Stimulated activated CD8-positive, alpha-beta memory T cell treated with anti-CD3 and anti-CD28 coated beads, Interleukin-15, amount 100 ng/mL, for 48 hours (primary cell): ENCODE data around the gene EXOC2.
"Not testable (repeated sequence)": the region's sequence is repeated elsewhere in the genome, so short reads cannot be mapped to it uniquely, and the experiment has no call there.

ENCODE experiments used
- DNase-seq, 2 donors: peaks; one replicate each; pipeline ENCODE4 v3.0.0-alpha.2; 2020; ENCODE audit warnings: low read depth in 2 of 2

EXOC2 gene

DNA sequence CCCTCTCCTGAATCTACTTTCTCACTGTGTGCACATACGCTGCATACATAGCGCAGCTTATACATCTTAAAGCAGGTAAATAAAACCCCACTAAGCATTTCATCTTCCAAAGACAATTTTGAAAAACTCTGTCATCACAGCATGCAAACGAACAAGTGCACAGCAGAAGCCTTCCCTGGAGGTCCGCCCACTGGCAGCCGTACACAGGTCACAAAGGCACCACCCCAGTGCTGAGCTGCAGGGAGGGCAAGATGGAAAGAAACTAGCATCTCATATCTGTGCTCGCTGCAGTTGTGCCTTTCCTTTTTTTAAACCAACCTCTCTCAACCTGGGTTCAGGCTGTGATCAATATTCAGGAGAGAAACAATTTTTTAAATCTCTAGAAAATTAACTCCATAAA lies 109.3 kb downstream of the EXOC2 start:
- no peak for DNase-seq

GRCh38 chr6:583116-583515 lies 109.8 kb downstream of the EXOC2 start:
- DNase-seq = no peak

DNA sequence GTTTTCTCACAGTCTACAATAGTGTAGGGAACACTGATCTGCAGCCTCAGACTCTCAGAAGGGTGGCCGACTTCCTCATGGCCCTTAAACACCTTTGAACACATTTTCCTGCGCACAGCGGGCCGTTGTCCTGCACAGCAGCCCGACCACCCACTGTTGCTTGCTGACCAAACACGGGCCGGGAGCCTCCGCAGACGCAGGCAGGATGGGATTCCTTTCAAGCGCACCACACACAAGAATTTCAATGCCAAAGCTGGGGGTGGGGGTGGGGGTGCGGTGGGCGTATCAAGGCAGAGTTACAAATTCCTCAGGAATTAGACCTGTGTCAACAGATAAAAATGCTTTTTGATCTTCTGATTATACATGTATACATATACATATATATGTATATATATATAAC lies 110.6 kb downstream of the EXOC2 start:
- DNase-seq = no peak

DNA sequence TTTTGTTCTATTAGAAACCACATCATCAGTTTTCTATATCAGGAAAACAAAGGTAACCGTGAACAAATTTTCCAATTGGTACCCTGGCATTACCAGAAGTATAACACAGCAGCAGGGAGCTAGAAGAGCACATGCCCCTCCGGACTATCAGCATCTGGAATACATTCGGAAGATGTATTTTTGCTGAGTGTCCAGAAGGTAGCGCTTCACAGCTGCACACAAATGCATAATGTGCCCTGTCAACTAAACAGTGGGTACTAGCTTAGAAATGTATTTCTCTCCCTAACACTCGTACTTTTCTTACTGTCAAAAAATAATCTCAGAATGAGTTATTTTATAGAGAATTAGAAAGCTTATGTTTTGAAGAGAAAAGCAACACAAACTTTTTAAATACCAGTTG lies 113.6 kb downstream of the EXOC2 start:
- DNase-seq = no peak

DNA sequence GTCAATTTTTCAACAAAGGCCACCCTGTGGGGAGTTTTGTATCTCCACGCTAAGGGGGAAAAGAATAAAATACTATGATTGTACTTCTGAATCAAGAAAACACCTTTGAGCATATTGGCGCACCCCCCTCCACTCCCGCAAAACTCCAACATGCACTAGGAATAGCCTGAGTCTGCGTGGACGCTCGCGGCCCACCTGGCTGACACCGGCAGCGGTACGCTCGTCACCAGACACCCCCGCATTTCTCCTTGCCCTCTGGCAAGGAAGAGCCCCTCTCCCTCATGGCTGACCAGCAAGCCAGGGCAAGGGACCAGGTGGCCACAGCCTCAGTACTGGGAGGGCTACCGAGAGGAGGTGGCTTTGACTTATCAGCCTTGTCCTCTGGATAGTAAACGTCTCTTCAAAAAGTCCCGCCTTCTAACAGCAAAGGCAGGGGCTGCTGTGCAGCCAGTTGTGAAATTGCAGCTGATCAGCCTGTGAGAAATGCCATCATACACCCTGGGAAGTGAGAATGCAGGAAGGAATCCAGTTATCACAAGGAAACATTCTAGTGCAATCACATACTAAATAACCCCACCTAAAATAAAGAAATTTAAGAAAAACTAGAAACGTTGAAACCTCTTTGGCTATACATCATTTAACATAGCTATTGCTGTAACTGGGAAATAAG lies 120.2 kb downstream of the EXOC2 start:
- no peak for DNase-seq

GRCh38 chr6:571892-572291 lies 121.0 kb downstream of the EXOC2 start:
- no peak for DNase-seq

DNA sequence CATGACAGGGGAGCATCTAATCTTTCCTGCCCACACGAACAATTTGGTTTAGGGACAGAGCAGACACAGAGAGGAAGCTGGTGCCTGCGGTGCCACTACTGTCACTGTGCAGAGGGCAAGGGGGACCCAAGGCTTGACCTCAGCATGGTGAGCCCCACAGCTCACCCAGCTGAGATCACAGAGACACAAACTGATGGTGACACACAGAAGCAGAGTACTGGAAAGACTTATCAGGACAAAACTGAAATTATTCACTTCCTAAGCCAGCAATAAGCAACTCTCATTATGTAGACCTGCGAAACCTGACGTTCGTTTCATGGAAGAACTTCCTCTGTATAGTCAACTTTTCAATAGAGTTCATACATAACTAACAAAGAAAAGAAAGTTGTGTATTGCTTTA lies 122.1 kb downstream of the EXOC2 start:
- DNase-seq = no peak

DNA sequence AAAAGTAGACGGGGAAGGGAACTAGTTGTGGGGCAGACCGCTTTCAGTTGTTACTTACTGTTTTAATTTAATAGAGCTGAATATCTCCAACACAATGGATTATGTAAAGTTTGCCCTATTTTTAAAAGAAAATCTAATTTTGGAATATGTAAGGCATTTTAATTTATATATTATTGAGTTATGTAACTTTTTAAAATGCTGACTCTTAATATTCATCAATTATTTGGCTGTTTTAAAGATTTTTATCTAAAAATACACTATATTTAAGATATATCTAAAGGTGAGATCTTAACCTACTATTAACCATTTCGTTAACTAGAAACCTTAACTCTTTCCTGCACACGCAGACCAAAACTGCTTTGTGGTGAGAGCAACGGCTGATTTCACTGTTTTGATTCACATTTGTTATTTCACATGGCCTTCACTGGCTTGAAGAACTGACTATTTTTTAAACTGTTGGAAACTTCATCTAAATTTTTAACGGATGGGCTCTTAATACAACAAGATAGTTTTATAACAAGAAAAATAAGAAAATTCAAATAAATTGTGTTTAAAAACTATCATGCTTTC lies 123.9 kb downstream of the EXOC2 start:
- DNase-seq = no peak

DNA sequence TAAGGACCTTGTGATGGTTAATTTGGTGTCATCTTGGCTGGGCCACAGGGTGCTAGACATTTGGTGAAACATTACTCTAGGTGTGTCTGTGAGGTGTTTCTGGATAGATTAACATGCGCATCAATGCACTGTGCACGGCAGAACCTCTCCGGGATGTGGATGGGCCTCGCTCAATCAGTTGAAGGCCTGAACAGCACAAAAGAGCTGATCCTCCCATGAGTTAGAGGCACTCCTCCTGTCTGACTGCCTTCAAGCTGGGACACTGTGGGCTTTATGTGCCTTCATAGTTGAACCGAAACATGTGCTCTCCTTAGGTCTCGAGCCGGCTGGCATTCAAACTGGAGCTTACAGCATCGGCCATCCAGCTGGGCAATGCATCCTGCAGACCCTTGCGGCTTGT lies 124.9 kb downstream of the EXOC2 start:
- DNase-seq = no peak

GRCh38 chr6:563863-564262 lies 129.1 kb downstream of the EXOC2 start:
- DNase-seq = no peak

GRCh38 chr6:562052-562676 lies 130.8 kb downstream of the EXOC2 start:
- no peak for DNase-seq

GRCh38 chr6:561335-561734 lies 131.6 kb downstream of the EXOC2 start:
- DNase-seq = not testable (repeated sequence)

GRCh38 chr6:558959-559358 lies 134.0 kb downstream of the EXOC2 start:
- no peak for DNase-seq

DNA sequence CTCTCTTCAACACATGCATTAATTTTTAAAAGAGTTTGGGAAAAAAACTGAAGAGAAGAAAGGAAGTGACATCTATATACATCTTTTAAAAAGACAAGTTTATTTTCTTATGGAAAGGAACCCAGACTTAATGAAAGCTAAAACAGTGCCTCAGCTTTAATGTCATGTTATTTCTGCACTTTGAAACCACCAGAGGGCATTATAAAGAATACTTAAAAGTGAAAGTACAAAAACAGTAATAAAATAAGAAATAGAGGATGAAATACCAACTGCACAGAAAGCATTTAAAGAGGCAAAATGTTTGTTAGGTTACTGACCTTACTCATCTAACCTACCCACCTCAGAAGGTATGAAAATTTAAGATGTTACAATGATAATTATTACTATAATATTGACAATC lies 134.8 kb downstream of the EXOC2 start:
- DNase-seq = no peak

DNA sequence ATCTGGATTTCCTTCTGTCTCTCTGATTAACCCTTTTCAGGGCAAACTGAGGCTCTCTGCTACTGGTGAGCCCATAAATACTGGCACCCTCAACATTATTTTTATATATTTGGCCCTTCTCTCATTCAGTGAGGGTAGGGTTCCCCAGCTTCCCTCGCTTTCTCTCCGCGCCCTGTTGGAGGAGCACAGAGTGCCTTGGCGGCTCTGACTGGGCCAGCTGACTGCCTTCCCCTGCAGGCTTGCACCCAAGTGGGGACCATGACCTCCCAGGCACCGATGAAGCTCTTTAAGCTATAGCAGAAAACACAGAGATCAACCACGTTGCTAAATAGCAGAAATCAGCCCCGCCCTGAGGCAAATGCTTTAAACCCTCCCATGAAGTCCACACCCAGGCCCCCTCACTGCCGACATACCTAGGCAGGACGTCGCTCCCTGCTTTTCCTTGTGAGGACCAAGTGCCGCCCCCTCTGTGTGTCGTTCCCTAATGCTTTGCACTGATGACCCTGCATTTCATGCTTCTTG lies 141.0 kb downstream of the EXOC2 start:
- no peak for DNase-seq

DNA sequence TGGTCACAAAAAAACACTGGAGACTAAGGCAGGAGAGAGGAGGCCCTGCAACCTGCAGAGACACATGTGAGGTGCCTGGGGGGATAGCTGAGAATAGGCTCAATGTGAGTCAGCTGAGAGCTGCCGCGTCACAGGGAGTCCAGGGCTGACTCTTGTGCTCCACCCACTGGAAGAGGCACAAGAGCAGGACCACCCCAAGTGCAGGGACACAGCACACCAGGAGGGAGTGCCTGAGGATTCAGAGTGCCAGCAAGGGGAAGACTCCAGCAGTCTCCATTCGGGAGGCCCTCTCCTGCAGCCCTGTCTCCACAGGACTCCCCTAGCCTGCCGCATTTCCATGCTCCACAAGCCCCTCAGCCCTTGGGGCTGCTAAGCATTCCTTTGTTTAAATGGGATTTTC lies 141.5 kb downstream of the EXOC2 start:
- DNase-seq = peak; percentile 36 to 67

- no peak for DNase-seq
These were observed 143.0 kb downstream of the EXOC2 start for GRCh38 chr6:549906-550305.

DNA sequence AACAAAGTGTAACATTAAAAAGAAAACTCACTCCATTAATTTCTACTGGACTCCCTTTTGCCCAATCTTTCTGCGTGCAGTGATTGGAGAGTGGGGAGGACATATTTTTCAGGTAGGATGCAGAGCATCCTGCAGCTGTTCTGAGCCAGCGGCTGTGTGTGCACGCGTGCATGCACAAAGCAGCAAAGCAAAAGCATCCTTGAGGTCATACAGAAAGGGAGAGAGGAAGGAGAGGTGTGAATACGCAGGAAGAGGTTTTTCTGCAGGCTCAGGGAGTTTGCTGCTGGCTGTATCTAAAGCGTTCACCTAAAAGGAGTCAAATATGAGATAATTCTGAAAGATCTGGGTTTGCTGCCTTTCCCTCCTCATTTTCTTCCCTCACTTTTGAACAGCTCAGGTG lies 144.4 kb downstream of the EXOC2 start:
- peak in 1 of 2 donors; percentile 48 for DNase-seq

DNA sequence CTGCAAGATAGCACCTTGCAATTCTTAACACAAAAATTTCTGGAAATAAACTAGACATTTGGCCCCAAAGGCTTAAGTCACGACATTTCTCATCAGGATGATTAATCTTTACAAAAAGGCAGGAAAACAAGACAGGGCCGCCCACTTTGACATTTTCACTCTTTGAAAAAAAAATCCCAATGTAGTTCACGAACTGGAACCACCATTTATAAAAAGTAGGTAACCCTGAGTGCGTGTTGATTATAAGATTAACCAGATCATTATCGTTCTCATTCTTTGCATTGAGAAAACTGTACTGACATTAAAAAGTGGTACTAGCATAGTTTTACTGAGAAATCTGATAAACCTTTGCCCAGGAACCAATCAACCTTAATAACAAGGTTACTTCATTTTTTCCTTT lies 144.8 kb downstream of the EXOC2 start:
- DNase-seq = no peak

DNA sequence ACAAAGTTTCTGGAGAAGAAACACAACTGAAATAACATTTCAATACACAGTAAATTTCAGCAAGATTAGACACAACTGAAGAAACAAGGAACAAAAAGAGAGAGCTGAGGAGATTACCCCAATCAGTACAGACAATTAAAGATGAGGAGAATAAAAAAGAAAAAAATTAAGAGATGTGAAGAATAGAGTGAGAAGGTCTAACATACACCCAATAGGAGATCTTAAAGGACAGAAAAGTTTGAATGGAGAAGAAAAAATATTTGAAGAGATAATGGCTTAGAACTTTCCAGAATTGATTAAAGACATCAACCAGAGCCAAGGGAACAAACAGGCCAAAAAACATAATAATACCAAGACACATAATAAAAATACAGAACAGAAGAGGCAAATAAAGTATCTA lies 152.4 kb downstream of the EXOC2 start:
- no peak for DNase-seq

GRCh38 chr6:537114-537513 lies 155.8 kb downstream of the EXOC2 start:
- DNase-seq = no peak

- no peak for DNase-seq
These were observed 162.5 kb downstream of the EXOC2 start for GRCh38 chr6:530425-530824.

DNA sequence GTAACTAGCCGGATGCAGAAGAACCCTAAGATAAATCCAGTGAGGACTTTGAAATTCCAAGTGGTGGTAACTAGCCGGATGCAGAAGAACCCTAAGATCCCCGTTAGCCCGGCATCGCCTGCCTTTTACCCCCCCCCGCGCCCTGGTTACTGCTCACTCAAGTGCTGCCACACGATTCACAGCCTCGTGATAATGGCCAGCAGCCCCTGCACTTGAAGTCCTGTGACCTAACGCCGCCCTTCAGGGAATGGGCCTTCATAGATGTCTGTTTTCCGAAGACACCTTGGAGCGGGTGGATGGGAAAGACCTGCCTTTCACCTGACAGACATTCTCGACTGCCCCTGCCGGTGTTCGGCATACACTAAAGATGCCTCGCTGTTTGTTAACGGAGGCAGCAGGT lies 163.9 kb downstream of the EXOC2 start:
- no peak for DNase-seq
